Neural cell (in vitro differentiated cells): ENCODE measurements around the gene ZBTB40.

ENCODE experiments used
- CTCF ChIP-seq: fragments of 450-650 bp; IDR thresholded peaks from 2 replicates; pipeline ENCODE4 v1.5.1; 2014; ENCODE audit warnings: antibody characterized with exemption, mild to moderate bottlenecking, moderate library complexity; ENCODE audit not compliant: poor library complexity, severe bottlenecking
- EP300 ChIP-seq: fragments of 450-650 bp; conservative IDR thresholded peaks from 2 replicates; pipeline ENCODE4 v1.6.1; 2014; ENCODE audit warnings: antibody characterized with exemption, mild to moderate bottlenecking, moderate library complexity; ENCODE audit not compliant: poor library complexity, severe bottlenecking
- EZH2 ChIP-seq: fragments of 200-600, 300-800 bp; shearing (Covaris generic), sonication (generic); IDR thresholded peaks from 2 replicates; pipeline ENCODE4 v1.6.1; 2014; ENCODE audit warnings: antibody characterized with exemption, low read length, borderline replicate concordance, mild to moderate bottlenecking; ENCODE audit not compliant: insufficient read depth, poor library complexity, severe bottlenecking
- MXI1 ChIP-seq: fragments of 450-650 bp; conservative IDR thresholded peaks from 2 replicates; pipeline ENCODE4 v1.6.1; 2014; ENCODE audit warnings: antibody characterized with exemption, mild to moderate bottlenecking; ENCODE audit not compliant: poor library complexity, severe bottlenecking
- POLR2AphosphoS5 ChIP-seq: IDR thresholded peaks from 2 replicates; pipeline ENCODE4 v1.6.1; 2012
- RAD21 ChIP-seq: fragments of 450-650 bp; conservative IDR thresholded peaks from 2 replicates; pipeline ENCODE4 v1.6.1; 2014; ENCODE audit warnings: antibody characterized with exemption, mild to moderate bottlenecking, moderate library complexity
- REST ChIP-seq: IDR thresholded peaks from 2 replicates; pipeline ENCODE4 v1.6.1; 2012; ENCODE audit warnings: borderline replicate concordance
- SMC3 ChIP-seq: fragments of 450-650 bp; conservative IDR thresholded peaks from 2 replicates; pipeline ENCODE4 v1.6.1; 2014; ENCODE audit warnings: antibody characterized with exemption, mild to moderate bottlenecking, moderate library complexity; ENCODE audit not compliant: poor library complexity
- TAF1 ChIP-seq: IDR thresholded peaks from 2 replicates; pipeline ENCODE4 v1.6.1; 2012; ENCODE audit warnings: low read depth

DNA sequence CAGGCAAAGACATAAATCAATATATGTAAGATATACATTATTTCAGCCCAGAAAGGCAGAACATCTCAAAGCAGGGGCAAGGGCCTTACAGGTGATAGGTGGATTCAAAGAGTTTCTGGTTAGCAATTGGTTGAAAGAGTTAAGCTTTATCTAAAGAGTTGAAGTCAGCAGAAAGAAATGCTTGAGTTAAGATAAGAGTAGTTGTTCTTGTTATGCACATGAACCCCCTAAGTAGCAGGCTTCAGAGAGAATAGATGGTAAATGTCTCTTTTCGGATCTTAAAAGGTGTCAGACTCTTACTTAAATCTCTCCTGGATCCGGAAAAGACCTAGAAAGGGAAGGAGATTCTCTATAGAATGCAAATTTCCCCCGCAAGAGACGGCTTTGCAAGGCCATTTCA lies 8.3 kb upstream of the ZBTB40 start:
- TF ChIP-seq CTCF: no peak
- TF ChIP-seq RAD21: no peak
- no peak for TF ChIP-seq EZH2
- TF ChIP-seq POLR2AphosphoS5: no peak
- TF ChIP-seq TAF1: no peak
- TF ChIP-seq REST: no peak
- TF ChIP-seq EP300: no peak
- no peak for TF ChIP-seq MXI1
- TF ChIP-seq SMC3: no peak
